Ishikawa (cell line): ENCODE measurements around the gene SYNGR2.

ENCODE experiments used
- CEBPB ChIP-seq: IDR thresholded peaks from 2 replicates; pipeline ENCODE4 v1.6.1; 2012
- EGR1 ChIP-seq: IDR thresholded peaks from 2 replicates; pipeline ENCODE4 v1.6.1; 2012
- EP300 ChIP-seq: IDR thresholded peaks from 2 replicates; pipeline ENCODE4 v1.6.1; 2012; ENCODE audit warnings: borderline replicate concordance
- FOXM1 ChIP-seq: IDR thresholded peaks from 2 replicates; pipeline ENCODE4 v1.6.1; 2012; ENCODE audit warnings: low read depth, borderline replicate concordance
- MAX ChIP-seq: IDR thresholded peaks from 2 replicates; pipeline ENCODE4 v1.6.1; 2012
- NFIC ChIP-seq: IDR thresholded peaks from 2 replicates; pipeline ENCODE4 v1.6.1; 2012
- RAD21 ChIP-seq: IDR thresholded peaks from 2 replicates; pipeline ENCODE4 v1.6.1; 2012; ENCODE audit warnings: low read depth
- REST ChIP-seq: IDR thresholded peaks from 2 replicates; pipeline ENCODE4 v1.6.1; 2012; ENCODE audit warnings: low read depth, mild to moderate bottlenecking
- TAF1 ChIP-seq: IDR thresholded peaks from 2 replicates; pipeline ENCODE4 v1.6.1; 2012; ENCODE audit warnings: low read depth, mild to moderate bottlenecking
- TCF12 ChIP-seq: IDR thresholded peaks from 2 replicates; pipeline ENCODE4 v1.6.1; 2012; ENCODE audit warnings: low read depth
- TEAD4 ChIP-seq: IDR thresholded peaks from 2 replicates; pipeline ENCODE4 v1.6.1; 2012
- USF1 ChIP-seq: IDR thresholded peaks from 2 replicates; pipeline ENCODE4 v1.6.1; 2012
- YY1 ChIP-seq: IDR thresholded peaks from 2 replicates; pipeline ENCODE4 v1.6.1; 2012; ENCODE audit warnings: low read depth
- ZBTB7A ChIP-seq: IDR thresholded peaks from 2 replicates; pipeline ENCODE4 v1.6.1; 2012; ENCODE audit warnings: low read depth

SYNGR2 gene

GRCh38 chr17:78130437-78131101 lies 37.8 kb upstream of the SYNGR2 start, which contains the start of gene TMC8:
TSS of gene TMC8 (plus strand) at chr17:78130771. CDS start at chr17:78131589, 818 bp downstream.
- TF ChIP-seq TCF12 = no peak
- 0 out of 2 replicates have a peak, but pooled peaks have one; percentile 22 for TF ChIP-seq USF1
- no peak for TF ChIP-seq TAF1
- TF ChIP-seq FOXM1 = no peak

DNA sequence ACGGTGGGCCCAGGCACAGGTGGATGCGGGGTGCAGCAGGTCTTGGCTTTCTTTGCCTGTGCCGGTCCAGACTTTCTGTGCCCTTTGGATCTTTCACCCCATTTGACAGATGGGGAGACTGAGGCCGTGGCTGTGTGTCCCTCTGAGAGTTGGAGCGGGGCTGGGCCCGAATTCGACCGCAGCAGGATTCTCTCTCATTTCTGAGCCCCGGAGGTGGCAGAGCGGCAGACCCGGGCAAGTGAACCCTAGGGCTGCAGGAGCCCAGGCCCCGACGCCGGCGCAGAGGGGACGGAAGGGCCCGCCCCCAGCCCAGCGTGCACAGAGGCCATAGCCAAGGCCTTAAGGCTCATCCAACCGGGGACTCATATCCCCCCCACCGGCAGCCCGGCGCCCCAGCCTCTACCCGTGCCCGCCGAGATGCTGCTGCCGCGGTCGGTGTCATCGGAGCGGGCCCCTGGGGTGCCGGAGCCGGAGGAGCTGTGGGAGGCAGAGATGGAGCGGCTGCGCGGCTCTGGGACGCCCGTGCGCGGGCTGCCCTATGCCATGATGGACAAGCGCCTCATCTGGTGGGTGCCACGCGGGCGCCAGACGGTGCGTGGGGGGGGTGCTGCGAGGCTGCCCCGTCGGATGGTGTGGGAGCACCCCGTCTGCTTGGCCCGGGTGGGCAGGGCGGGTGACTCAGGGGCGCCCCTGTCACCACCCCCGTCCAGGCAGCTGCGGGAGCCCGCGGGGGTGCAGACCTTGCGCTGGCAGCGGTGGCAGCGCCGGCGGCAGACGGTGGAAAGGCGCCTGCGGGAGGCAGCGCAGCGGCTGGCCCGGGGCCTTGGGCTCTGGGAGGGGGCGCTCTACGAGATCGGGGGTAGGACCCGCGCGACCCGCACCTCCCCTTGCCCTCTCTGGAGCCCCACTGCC lies 37.0 kb upstream of the SYNGR2 start:
- TF ChIP-seq TEAD4 = no peak

- TF ChIP-seq NFIC = peak; percentile 55; the same call in 1 of the 2 replicates
- TF ChIP-seq MAX = peak; percentile 38; the same call in 1 of the 2 replicates
- TF ChIP-seq TAF1 = no peak
- TF ChIP-seq EP300 = no peak
- no peak for TF ChIP-seq RAD21
- no peak for TF ChIP-seq FOXM1
- no peak for TF ChIP-seq REST
- TF ChIP-seq TEAD4 = peak; percentile 49; the same call in 1 of the 2 replicates
- no peak for TF ChIP-seq TCF12
These were observed 36.2 kb upstream of the SYNGR2 start for GRCh38 chr17:78132084-78132676.

GRCh38 chr17:78132767-78133178 lies 35.6 kb upstream of the SYNGR2 start:
- TF ChIP-seq TEAD4 (no peak), ZBTB7A (no peak), TAF1 (no peak), REST (no peak), TCF12 (no peak), YY1 (no peak), RAD21 (no peak), NFIC (no peak), CEBPB (no peak), USF1 (no peak), FOXM1 (no peak), EGR1 (no peak)

- TF ChIP-seq EP300 (no peak), TCF12 (no peak), CEBPB (no peak), REST (no peak), FOXM1 (no peak), ZBTB7A (no peak), MAX (no peak), YY1 (no peak), TEAD4 (no peak)
These were observed 35.0 kb upstream of the SYNGR2 start for GRCh38 chr17:78133179-78133951.
